D721Med (cell line): ENCODE data around the gene TOX2.
A peak's percentile ranks its signal among the peaks of the same experiment; 100 is the strongest.

Source experiments
- DNase-seq: peaks from one replicate; pipeline ENCODE4 v3.0.0; 2011; ENCODE audit warnings: low spot score; ENCODE audit not compliant: insufficient read length
- FAIRE-seq: peaks from 2 replicates; lab custom pipeline; 2011; peaks lifted over from hg19 to GRCh38; lab: Jason Lieb, UNC
- TF ChIP-seq, protein P1 (sequence below): IDR thresholded peaks from 2 replicates; pipeline ENCODE4 v1.5.1; 2012; ENCODE audit warnings: mild to moderate bottlenecking, control low read depth; ENCODE audit not compliant: insufficient read depth; ENCODE audit errors: missing control alignments

TOX2 gene

DNA sequence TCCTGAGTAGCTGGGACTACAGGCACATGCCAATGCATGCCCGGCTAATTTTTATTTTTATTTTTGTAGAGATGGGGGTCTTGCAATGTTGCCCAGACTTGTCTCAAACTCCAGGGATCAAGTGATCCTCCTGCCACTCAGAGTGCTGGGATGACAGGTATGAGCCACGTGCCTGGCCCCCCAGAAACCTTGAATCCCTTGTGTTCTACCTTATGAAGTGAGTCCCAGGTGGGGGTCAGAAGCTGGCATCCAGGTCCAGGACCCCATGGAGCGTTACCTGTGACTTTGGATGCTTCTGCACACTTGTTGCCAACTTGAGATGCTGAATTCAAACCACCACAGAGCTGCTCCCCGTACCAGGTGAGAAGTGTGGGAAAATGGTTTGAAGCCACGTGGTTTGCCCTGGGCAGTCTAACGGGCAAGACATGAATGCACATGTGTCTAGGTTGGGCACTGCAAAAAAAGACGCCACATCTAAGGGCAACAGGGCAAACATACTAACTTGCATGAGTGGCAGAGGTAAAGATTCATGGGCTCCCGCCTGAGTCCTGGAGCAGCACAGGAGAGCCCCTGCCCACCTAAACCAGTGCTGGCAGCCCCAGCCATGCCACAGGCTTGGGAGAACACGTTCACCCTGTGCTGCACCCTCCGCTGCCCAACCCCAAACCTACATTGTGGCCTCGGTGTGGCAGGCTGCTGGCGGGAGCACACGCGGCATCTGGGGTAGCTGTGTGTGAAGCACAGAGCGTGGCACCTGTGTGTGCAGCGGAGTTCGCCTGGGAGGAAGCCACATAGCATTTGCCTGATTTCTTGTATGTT, 171.2 kb downstream of the TOX2 start:
- no peak for FAIRE-seq
- no peak for DNase-seq
- TF ChIP-seq, protein P1, sequence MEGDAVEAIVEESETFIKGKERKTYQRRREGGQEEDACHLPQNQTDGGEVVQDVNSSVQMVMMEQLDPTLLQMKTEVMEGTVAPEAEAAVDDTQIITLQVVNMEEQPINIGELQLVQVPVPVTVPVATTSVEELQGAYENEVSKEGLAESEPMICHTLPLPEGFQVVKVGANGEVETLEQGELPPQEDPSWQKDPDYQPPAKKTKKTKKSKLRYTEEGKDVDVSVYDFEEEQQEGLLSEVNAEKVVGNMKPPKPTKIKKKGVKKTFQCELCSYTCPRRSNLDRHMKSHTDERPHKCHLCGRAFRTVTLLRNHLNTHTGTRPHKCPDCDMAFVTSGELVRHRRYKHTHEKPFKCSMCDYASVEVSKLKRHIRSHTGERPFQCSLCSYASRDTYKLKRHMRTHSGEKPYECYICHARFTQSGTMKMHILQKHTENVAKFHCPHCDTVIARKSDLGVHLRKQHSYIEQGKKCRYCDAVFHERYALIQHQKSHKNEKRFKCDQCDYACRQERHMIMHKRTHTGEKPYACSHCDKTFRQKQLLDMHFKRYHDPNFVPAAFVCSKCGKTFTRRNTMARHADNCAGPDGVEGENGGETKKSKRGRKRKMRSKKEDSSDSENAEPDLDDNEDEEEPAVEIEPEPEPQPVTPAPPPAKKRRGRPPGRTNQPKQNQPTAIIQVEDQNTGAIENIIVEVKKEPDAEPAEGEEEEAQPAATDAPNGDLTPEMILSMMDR = no peak

DNA sequence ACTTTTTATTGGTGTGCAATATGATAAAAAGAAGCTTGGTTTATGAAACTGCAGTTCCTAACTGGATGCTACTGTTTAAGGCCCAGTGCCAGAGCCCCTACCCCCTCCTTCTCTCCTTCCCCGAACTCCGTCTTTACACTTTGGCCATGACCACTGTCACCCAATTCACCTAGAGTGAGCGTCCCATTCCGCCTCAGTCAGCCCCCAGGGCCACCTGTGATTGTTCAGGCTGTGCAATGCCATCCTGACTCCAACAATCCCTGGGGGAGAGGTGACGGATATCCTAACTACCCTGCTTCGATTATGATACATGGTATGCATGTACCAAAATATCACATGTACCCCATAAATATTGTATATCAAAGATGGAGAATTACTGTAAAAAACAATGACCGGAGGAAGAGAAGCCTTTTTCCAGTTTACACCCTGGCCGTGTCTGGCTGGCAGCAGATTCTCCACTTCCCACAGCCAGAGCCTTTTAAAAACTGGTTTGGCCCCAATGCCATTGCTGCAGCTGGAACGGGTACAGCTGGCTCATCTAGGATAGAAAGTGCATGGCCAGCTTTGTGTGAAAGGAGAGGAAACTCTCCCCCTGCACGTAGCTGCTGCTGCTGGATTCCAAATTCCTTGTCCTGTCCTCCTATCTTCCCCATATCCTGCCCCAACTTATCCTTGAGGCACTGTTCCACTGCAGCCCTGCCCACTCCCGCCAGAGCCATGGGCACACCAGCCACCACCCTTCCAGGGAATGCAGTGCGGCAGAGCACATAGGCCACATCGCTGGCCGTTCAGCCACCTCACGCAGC, 172.6 kb downstream of the TOX2 start:
- DNase-seq = no peak
- no peak for FAIRE-seq
- TF ChIP-seq, protein P1 = no peak

DNA sequence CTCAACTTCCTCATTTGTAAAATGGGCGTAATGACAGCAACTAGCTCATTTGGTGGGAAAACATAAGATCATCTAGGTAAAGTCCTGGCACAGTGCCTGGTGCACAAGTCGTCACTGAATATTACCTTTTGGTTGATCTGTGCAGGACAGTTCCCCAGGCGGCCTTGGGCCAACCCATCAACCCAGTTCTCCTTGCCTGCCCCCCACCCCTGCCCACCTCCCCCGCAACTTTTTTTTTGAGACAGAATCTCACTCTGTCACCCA, 173.1 kb downstream of the TOX2 start:
- TF ChIP-seq, protein P1 = no peak
- FAIRE-seq = no peak

DNA sequence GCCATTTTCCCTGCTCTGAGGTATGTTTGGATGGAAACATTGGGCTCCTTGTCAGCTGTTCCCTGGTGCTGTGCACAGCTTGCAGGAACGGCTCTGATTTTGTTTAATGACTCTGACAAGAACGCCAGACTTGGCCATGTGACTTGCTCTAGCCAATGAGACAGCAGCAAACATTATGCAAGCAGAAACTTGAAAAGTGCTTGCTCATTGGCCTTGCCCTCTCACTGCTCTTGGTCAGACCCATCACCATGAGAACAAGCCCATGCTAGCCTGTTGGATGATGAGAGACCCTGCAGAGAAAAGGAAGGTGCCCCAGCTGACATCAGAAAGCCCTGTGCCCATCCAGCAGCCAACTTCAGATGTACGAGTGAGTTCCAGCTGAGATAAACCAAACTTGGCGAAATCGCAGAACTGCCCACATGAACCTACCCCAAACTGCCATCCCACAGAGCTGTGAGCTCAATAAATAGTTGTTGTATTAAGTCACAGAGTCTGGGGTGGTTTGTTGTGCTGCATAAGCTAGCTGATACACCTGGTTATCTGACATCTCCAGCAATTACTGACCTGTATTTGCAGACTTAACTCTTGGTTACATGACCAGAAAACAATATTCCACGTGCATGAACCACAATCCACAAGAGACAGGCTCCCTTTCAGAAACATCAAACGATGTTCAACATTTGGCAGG, 175.5 kb downstream of the TOX2 start:
- DNase-seq (no peak), FAIRE-seq (no peak)
- TF ChIP-seq, protein P1 = no peak

More for the DNA sequence above, 173.1 kb downstream of the TOX2 start:
- DNase-seq = no peak

DNA sequence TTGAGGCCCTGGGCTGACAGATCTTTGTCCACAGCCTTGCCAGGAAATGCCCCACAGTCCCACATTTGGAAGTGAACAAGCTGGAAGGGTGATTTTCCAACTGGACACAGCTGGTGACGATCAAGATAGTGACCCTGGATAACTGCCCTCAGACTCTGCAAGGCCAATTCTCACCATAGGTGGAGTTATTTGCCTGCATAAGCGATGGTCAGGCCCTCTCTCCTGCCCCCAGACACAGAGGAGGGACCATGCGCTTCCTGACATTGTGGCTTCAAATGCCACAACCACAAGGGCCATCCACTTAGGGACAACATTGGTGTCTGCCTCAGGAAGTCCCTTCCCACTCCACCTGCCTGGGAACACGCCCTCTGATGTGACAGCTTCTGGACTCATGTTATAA, 176.4 kb downstream of the TOX2 start:
- DNase-seq (no peak), FAIRE-seq (no peak)
- TF ChIP-seq, protein P1 = no peak

DNA sequence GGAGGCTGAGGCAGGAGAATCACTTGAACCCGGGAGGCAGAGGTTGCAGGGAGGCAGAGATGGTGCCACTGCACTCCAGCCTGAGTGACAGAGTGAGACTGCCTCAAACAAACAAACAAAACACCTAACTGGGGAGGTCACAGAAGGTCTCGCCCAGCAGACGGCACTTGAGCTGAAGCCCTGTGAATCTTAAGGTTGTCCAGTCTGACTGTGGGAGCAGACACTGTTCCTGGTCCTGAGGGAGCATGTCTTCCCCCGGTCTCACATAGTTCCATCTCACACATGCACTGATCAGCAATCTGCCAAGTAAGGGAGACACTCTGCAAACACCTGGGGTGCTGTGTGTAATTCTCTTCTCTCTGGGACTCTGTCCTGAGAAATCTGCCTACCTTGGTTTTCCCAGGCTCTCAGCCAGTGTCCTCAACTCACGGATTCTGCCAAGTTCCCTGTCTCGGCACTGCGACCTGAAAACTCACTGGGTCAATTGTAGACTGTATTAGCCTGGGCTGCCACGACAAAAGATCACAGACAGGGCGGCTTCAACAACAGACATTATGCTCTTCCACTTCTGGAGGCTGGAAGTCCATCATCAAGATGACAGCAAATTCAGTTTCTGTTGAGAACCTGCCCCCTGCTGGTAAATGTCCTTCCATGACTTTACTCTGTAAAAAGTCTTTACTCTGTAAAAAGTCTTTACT, 178.0 kb downstream of the TOX2 start:
- FAIRE-seq (no peak), DNase-seq (no peak)
- TF ChIP-seq, protein P1 = peak; percentile 11
